GM19372 (cell line): ENCODE results near the gene CDH15.

ENCODE experiments used
- ATAC-seq: cut with Tn5 transposase; IDR thresholded peaks from one replicate; pipeline ENCODE4 v1.9.1; 2021; ENCODE audit warnings: mild to moderate bottlenecking, low read depth, moderate library complexity; ENCODE audit not compliant: unreplicated experiment

The CDH15 gene

GRCh38 chr16:89139907-89140361, 31.6 kb upstream of the CDH15 start:
- no peak for ATAC-seq

GRCh38 chr16:89140401-89140800, 31.1 kb upstream of the CDH15 start:
- ATAC-seq, result no peak

GRCh38 chr16:89140981-89141883, 30.3 kb upstream of the CDH15 start:
- no peak for ATAC-seq

GRCh38 chr16:89141884-89142267, 29.7 kb upstream of the CDH15 start:
- ATAC-seq, result no peak

GRCh38 chr16:89142474-89143195, 28.9 kb upstream of the CDH15 start:
- ATAC-seq, result no peak

GRCh38 chr16:89143201-89143741, 28.3 kb upstream of the CDH15 start:
- no peak for ATAC-seq

- ATAC-seq, result no peak
These were observed 27.5 kb upstream of the CDH15 start for GRCh38 chr16:89143911-89144675.

- no peak for ATAC-seq
These were observed 26.9 kb upstream of the CDH15 start for GRCh38 chr16:89144681-89145080.

- ATAC-seq, result no peak
These were observed 26.0 kb upstream of the CDH15 start for GRCh38 chr16:89145406-89146161.

- ATAC-seq, result no peak
These were observed 25.1 kb upstream of the CDH15 start for GRCh38 chr16:89146211-89147005.

GRCh38 chr16:89147085-89147817, 24.3 kb upstream of the CDH15 start:
- ATAC-seq, result no peak

- no peak for ATAC-seq
These were observed 22.2 kb upstream of the CDH15 start for GRCh38 chr16:89149386-89149785.

- ATAC-seq, result no peak
These were observed 21.3 kb upstream of the CDH15 start for GRCh38 chr16:89150090-89150835.

GRCh38 chr16:89150981-89151380, 20.6 kb upstream of the CDH15 start:
- ATAC-seq, result no peak

GRCh38 chr16:89152831-89153700, 18.5 kb upstream of the CDH15 start:
- ATAC-seq, result no peak

- no peak for ATAC-seq
These were observed 17.7 kb upstream of the CDH15 start for GRCh38 chr16:89153848-89154271.
